GM20000 (cell line): Measurements from ENCODE around the gene SPOCD1.

Experiments used
- DNase-seq: peaks from one replicate; pipeline ENCODE4 v3.0.0; 2012; ENCODE audit warnings: low spot score
- CTCF ChIP-seq: IDR thresholded peaks from 2 replicates; pipeline ENCODE4 v1.5.1; 2012; ENCODE audit warnings: mild to moderate bottlenecking, control low read depth; ENCODE audit errors: extremely low read depth, missing control alignments

SPOCD1 gene

DNA sequence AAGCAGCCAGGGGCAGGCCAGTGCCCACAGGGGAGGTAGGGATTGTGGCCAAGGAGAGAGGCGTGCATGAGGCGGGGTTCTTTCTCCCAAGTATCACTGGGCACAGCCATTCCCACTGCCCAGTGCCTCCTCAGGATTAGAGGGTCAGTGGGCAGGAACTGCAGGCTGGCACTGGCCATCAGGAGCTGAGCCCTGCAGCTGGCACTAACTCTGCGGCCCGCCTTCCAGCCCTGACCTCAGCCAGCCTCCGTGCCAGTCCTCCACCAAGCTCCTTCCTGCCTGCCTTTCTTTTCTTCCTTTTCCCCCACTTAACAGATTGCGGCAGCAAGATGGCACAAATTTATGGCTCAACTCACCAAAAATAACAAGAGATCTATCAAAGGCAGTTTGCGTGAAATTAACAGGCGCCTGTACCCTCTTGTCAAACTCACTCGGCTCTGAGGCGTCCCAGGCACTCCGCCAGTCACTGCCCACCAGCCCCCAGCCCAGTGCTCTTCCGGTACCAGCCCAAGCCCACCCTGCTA, 62.8 kb downstream of the SPOCD1 start:
- TF ChIP-seq CTCF = no peak
- DNase-seq = no peak

DNA sequence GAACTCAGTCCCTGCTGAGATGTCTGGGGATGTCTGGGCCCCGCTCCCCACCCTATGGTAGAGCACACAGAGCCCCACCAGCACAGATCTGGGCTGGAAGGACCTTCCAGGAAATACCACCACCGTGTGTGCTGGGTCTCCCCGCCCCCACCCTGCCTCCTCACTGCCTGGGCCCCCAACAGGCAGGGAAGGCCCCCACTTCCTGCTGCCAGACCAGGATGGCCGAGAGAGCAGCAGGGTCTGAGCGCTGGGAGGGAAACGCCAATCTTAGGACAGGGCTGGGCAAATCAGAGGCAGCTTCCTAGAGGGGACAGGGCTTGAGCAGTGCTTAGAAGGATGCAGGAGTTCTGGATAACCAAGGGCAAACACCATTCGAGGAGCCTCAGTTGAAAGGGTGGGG, 63.6 kb downstream of the SPOCD1 start:
- DNase-seq = no peak
- no peak for TF ChIP-seq CTCF

DNA sequence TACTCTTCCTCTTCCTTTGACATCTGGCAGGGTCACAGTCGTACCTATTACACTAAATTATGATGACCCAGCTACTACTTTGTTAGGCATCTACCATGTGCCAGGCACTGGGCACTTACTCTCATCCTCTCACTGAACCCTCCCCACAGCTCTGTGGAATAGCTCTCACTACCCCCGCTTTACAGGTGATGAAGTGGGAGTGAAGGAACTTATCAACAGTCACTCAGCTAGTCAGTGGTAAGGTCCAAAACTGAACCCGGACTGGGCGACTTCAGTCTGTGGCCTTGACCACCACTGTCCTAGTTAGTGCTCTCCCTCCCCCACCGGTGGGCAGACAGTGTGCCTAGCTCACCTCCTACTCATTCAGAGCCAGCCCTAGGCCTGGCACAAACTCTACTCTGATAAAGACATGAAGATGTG, 64.0 kb downstream of the SPOCD1 start:
- TF ChIP-seq CTCF = no peak
- no peak for DNase-seq

GRCh38 chr1:31750858-31751510, 64.8 kb downstream of the SPOCD1 start:
- DNase-seq = no peak
- TF ChIP-seq CTCF = no peak

- TF ChIP-seq CTCF = no peak
- DNase-seq = no peak
Measured at GRCh38 chr1:31749785-31750735, 65.8 kb downstream of the SPOCD1 start.

- no peak for TF ChIP-seq CTCF
- DNase-seq = no peak
Measured at GRCh38 chr1:31748365-31748764, 67.5 kb downstream of the SPOCD1 start.

DNA sequence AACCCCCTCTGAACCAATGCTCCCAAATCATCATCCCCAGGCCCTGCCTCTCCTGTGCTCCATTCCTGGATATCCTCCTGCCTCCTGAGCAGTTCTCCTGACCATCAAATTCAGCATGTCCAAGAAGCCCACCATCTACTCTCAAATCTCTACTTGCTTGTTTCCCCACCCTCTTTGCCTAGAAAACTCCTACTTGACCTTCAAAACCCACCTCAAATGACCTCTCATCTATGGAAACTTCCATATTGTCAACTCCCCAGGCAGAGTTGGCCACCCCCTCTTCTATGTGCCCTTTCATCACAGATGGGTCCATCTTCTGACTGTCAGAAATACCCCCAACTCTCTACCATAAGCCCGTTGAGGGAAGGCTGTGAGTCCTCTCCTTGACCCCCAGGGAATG, 68.5 kb downstream of the SPOCD1 start:
- no peak for DNase-seq
- TF ChIP-seq CTCF = no peak
